Mesodermal cell (in vitro differentiated cells): Measurements from ENCODE around the gene SCGB1D1.

Experiments used
- H3K27ac ChIP-seq: 2 replicates; pipeline ENCODE4 v1.7.0; 2013; ENCODE audit warnings: mild to moderate bottlenecking, low read depth, low read length, moderate library complexity; ENCODE audit not compliant: severe bottlenecking
- H3K36me3 ChIP-seq: 2 replicates; pipeline ENCODE4 v1.7.1; 2013; ENCODE audit warnings: mild to moderate bottlenecking, low read length, moderate library complexity; ENCODE audit not compliant: control insufficient read depth, insufficient read depth
- H3K4me1 ChIP-seq: one replicate; pipeline ENCODE4 v1.7.1; 2013; ENCODE audit warnings: mild to moderate bottlenecking, low read length; ENCODE audit not compliant: insufficient read depth, control insufficient read depth, poor library complexity, severe bottlenecking
- H3K4me3 ChIP-seq: 2 replicates; pipeline ENCODE4 v1.7.0; 2013; ENCODE audit warnings: low read length, control low read depth, mild to moderate bottlenecking; ENCODE audit not compliant: insufficient read depth, poor library complexity, severe bottlenecking; ENCODE audit errors: extremely low read depth
- H3K9me3 ChIP-seq: 2 replicates; pipeline ENCODE4 v1.7.1; 2013; ENCODE audit warnings: mild to moderate bottlenecking, low read length, moderate library complexity; ENCODE audit not compliant: control insufficient read depth
- WGBS, 2 experiments: methylation state at CpG; one replicate each; pipeline ENCODE4 v1.1.5; 2013; ENCODE audit warnings: missing lambda C conversion rate in 2 of 2; ENCODE audit not compliant: insufficient coverage in 2 of 2; 5-methylcytosine and 5-hydroxymethylcytosine counted together

The SCGB1D1 gene

GRCh38 chr11:62233730-62234129 lies 43.7 kb downstream of the SCGB1D1 start:
- no peaks in the 10 kb centered on the region for H3K9me3 ChIP-seq
- H3K4me3 ChIP-seq: no peak overlapping the region
- H3K4me1 ChIP-seq: no peaks in the 10 kb centered on the region
- no peak overlapping the region for H3K27ac ChIP-seq
- no peaks in the 10 kb centered on the region for H3K36me3 ChIP-seq

GRCh38 chr11:62236187-62236586 lies 46.2 kb downstream of the SCGB1D1 start:
- WGBS, 2 experiments: 60 to 100% methylated on average over 1 of the region's 2 CpGs
- H3K27ac ChIP-seq: no peak overlapping the region
- H3K9me3 ChIP-seq: no peaks in the 10 kb centered on the region

DNA sequence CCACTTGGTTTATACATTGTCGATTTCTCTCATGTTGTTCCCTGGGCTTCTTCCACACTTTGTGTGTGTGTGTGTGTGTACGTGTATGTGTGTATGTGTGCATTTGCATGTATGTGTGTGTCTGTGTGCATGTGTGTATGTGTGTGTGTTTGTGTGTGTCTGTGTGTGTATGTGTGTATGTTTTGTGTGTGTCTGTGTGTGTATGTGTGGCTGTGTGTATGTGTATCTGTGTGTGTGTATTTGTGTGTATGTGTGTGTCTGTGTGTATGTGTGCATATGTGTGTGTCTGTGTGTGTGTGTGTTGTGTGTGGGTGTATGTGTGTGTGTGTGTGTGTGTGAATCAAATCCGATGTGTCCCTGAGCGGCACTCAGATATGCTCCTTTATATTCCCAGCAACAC lies 47.5 kb downstream of the SCGB1D1 start:
- no peak overlapping the region for H3K27ac ChIP-seq
- no peaks in the 10 kb centered on the region for H3K36me3 ChIP-seq
- WGBS, 2 experiments: 0% methylated on average over 1 of the region's 4 CpGs
- no peak overlapping the region for H3K4me3 ChIP-seq
- no peaks in the 10 kb centered on the region for H3K4me1 ChIP-seq
- no peaks in the 10 kb centered on the region for H3K9me3 ChIP-seq

More at GRCh38 chr11:62236187-62236586, 46.2 kb downstream of the SCGB1D1 start:
- no peak overlapping the region for H3K4me3 ChIP-seq
- no peaks in the 10 kb centered on the region for H3K4me1 ChIP-seq
- H3K36me3 ChIP-seq: no peaks in the 10 kb centered on the region

DNA sequence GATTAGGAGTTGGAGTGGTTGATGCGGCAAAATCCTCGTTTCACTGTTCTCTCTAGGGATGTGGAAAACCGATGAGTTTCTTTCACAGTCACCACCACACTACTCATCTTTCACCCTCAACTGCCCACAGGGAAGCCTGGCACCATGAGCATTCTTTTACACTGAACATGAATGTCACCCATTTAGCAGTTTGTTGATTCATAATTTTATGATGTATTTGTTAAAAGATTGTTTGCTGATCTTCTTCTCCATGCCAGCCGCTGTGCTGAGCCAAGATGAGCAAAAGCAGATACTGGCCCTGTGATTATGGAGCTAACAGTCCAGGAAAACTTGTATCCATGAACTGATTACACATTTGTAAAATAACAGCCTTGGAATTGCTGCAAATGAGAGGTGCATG lies 48.1 kb downstream of the SCGB1D1 start:
- no peak overlapping the region for H3K27ac ChIP-seq
- no peaks in the 10 kb centered on the region for H3K36me3 ChIP-seq
- no peaks in the 10 kb centered on the region for H3K4me1 ChIP-seq
- no peak overlapping the region for H3K4me3 ChIP-seq
- WGBS, 2 experiments: 80% methylated on average over 1 to 3 of the region's 4 CpGs
- no peaks in the 10 kb centered on the region for H3K9me3 ChIP-seq

GRCh38 chr11:62241095-62241494 lies 51.1 kb downstream of the SCGB1D1 start:
- H3K36me3 ChIP-seq: no peaks in the 10 kb centered on the region
- 83 to 86% methylated on average over 1 of the region's 3 CpGs for WGBS, 2 experiments

DNA sequence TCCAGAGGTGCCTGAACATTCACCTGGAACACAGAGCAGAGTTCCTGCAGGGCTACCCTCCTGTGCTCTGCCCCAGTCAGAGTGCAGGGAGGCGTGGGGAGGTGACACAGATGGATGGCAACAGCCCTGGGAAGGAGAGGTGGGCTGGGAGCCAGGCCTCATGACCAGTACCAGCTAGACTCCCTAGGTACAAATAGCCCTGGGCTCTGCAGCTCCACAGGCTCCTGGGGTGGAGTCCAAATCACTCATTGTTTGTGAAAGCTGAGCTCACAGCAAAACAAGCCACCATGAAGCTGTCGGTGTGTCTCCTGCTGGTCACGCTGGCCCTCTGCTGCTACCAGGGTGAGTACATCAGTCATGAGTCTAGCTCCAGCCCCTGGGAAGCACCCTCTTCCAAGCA lies 52.0 kb downstream of the SCGB1D1 start, which contains the start of gene SCGB1D2:
Gene SCGB1D2 (plus strand): TSS at position 219 of the 400 bp plus-strand sequence. CDS start 69 bp downstream, at position 288.
- H3K9me3 ChIP-seq: no peaks in the 10 kb centered on the region
- no peak within 1 kb of the TSS for H3K4me3 ChIP-seq
- 52 to 54% methylated on average over 3 of the region's 3 CpGs for WGBS, 2 experiments
- no peaks in the 10 kb centered on the region for H3K4me1 ChIP-seq
- no peak within 1 kb of the TSS for H3K27ac ChIP-seq
- H3K36me3 ChIP-seq: no peaks in the 10 kb centered on the region

More at GRCh38 chr11:62241095-62241494, 51.1 kb downstream of the SCGB1D1 start:
- no peaks in the 10 kb centered on the region for H3K9me3 ChIP-seq
- H3K4me1 ChIP-seq: no peaks in the 10 kb centered on the region
- no peak overlapping the region for H3K27ac ChIP-seq
- H3K4me3 ChIP-seq: no peak overlapping the region
